Stimulated activated CD4-positive, alpha-beta T cell treated with anti-CD3 and anti-CD28 coated beads, TNF-alpha, amount 100 ng/mL, for 4 hours (primary cell): ENCODE results near the gene PRR30.

Experiments
- DNase-seq, 3 experiments: peaks; one replicate each; pipeline ENCODE4 v3.0.0-alpha.2; 2020; ENCODE audit warnings: low read depth in 3 of 3

Gene PRR30

DNA sequence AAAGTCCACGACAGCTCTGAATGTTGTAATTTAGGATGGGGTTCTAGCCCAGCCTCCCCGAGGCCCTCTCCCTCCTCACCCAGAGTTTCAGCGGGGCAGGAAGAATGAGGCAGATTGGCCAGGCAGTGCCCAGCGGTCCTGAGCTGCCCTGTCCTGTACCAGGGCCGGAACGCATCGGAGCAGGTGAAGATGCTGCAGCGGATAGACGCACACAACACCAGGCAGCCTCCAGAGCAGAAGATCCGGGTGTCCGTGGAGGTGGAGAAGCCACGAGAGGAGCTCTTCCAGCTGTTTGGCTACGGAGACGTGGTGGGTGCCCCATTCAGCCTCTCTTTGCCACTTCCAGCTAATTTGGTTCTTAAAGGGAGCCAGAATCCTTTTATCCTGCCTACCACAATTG is 41.9 kb downstream of the PRR30 start:
- no peak for DNase-seq

DNA sequence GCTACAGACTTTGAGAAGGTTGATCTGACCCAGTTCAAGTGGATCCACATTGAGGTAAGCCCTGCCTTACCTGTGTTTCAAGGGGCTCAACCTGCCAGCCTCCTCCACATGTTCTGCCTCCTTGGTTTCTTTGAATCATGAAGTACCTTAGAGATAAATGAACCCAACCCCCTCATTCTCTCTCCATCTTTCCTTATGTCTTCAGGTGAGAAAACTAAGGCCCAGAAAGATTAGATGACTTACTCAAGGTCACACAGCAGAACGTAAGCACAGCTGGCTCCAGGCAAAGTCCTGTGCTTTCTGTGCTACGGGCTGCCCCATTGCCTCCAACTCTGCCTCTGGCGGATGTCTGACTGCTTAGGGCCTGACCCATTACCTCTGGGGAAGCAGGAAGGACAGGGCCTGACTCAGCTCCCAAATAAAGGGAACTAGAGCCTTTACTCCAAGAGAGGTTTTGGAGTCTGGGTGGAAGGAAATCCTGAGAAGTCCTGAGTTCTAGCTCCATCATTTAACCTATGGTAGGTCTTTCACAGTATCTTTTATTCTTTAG is 42.4 kb downstream of the PRR30 start:
- no peak for DNase-seq

DNA sequence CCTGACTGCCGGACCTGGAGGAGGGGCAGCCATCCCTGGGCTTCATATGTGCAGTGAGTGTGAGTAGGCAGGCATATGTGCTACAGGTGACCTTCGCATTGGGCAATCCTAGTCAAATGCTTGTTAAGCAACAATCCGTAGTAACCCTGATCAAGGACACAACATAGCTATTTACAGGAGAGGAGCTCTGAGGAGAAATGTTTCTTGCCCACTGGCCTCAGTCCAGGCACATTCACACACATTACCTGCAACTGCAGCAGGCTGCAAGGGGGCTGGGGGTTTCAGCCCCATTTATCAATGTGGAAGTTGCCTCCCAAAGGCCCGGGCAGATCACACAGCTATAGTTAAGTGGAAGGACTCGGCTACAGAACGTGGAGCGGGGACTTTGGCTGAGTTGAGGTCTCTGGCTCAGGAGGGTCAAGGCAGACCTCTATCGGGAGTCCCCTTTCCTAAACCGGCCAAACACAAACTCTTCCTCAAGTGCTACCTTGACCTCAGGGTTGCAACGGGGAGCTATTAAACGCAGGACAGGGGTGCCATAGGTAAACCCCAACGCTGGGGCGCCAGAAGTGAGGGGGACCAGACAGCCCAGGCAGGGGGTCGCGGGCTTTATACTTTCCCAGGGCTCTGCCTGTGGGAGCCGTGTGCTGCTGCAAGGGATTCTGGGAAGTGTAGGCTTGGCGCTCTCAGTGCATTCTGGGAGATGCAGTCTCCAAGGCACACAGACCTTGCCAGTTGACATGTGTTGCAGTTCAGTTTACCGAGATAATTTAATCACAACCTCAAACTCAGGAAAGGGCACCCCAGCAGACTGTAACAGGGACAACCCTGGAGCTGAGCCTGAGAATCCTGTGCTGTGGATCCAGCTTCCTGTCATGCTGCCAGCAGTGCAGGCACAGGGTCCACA is 43.2 kb downstream of the PRR30 start:
- DNase-seq, result no peak

DNA sequence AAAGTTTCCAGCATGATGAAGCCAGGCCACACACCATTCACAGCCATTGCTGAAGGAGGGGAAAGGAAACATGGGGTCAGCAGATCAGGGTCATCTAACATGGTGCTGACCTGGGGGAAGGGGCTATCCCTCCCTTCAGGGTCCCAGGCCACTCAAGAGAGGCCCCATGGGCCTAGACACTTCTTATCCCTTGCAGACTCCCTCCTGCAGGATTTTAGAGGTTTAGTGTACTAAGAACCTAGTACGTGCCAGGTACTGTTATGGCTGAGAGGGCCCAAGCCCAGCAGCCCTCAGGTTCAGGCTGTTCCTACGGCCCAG is 43.8 kb downstream of the PRR30 start:
- no peak for DNase-seq

DNA sequence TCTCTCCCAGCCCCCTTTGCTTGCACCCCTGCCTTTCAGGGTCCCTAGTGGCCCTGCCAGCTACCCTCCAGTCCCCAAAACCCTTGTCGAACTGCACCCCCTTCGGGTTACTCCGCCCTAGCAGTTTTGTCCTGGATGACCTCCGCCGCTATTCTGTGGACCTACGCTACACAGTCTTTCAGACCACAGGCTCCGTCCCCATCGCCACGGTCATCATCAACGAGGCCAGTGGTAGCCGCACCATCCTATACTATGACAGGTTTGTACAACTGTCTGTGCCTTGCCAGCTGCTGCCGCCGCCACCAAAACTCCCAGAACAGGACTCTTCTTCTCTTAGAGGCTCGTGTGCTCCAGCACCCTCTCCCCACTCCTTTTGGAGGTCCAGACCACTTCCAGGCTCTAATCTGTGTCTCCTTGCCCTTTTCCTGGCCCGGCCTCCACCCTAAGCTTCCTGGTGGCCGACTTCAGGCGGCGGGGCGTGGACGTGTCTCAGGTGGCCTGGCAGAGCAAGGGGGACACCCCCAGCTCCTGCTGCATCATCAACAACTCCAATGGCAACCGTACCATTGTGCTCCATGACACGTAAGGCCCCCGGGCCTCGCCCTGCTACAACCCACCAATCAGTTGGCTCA is 44.7 kb downstream of the PRR30 start:
- no peak for DNase-seq

DNA sequence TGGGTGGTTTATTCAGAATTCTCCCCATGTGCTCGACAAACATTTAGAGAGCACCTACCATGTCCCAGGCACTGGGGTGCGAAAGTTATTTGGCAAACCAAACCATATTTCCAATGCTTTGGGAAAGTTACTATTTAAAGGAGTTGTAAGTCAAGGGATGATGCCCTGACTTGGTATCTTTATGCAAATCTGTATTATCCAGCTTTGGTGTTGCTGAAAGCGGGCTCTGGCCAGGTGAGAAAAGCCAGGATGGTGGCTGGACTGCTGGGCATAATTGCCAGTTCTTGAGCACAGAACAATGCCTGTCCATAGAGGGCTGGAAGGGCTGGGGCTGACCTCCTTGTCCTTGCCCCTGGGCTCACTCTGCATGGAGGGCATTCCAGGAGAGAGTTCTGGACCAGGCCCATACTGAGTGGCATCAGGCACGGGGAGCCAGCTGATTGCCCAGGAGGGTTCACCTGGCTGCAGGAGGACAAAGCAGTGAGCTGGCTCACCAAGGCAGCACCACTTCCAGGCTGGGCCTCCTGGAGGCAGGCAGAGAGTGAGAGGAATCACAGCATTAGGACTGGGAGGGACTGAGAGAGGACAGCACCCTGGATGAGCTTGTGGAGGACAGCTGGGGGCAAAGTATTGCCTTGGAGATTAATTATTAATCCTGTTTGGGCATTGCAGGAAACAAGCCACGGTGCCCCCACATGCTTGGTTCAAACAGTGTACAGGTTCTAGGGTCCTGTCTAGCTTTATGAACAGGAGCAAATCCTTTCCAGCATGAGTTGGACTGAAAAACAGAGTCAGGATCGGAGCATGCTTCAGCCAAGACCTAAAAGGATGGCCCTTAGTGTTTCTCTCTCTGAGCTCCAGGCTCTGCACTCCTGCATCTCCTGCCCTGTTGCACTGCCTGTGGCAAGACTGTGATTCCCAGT is 45.5 kb downstream of the PRR30 start:
- DNase-seq, result no peak

DNA sequence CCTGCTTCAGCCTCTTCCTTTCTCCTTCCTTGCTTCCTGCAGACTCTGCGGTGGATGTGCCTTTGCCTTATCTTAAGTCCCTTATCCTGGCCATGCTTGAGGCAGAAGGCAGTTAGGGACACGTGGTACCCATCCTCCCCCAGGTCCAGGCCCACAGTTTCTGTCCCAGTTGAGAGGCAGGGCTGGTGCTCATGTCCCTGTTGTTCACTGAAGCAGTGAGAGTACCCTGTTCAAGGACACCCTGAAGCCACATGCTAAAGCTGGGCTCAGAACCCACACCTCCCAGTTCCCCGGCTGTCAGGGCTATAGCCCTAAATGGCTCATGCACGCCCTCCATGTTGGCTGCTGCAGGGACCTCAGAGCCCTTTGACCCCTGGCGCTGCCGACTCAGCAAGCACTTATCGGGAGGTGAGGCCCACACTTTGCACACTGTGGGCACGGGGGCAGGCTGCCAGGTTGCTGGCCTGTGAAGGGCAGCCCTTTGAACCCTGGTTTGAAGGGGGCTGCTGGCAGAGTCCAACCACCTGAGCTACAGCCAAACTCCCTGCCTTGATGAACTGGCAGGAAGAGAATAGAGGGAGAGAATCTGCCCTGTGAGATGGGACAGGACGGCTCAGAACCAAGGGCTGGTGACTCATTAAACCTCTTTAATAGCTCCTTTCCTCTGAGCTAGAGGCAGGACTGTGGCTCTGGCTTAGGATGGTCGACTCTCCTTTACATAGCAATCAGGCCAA is 46.3 kb downstream of the PRR30 start:
- DNase-seq, result no peak

DNA sequence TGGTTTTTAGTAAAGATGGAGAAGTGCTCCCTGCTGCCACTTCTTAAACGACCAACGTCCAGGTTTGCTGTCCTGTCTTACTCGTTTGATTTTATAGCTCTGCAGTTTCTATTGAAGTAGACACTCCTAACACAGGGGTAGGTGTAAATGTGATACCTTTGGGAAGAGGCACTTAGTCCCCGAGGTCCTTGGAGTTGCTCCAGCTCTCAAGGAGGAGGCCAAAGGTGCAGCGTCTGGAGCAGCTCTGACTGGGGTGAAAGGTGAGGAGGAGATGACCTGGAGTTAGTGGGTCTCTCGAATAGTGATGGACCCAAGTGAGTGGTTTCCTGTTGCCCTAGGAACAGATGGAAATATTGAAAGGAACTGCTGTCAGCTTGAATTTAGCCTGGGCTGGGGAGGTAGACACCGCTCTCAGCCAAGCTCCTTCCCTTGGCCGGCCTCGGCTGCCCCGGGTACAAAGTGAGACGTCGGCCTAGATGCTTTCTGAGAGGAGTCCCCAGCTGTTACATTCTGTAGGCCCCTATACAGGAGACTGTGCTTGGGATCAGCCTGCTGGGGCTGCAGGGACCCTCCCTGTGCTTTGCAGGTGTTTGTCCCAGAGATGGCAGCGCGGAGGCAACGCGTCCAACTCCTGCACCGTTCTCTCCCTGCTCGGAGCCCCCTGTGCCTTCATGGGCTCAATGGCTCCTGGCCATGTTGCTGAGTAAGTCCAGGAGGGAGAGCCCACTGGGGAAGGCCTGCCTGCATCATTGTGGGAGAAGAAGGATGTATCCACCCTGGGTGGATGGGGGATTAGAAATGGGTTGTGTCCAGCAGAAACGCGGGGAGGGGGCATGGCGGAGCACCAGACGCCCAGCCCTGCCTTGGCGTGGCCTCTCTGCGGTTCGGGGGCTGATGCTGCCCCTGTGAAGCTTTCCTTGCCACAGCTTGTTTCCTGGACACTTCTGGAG is 47.2 kb downstream of the PRR30 start:
- DNase-seq, result no peak

DNA sequence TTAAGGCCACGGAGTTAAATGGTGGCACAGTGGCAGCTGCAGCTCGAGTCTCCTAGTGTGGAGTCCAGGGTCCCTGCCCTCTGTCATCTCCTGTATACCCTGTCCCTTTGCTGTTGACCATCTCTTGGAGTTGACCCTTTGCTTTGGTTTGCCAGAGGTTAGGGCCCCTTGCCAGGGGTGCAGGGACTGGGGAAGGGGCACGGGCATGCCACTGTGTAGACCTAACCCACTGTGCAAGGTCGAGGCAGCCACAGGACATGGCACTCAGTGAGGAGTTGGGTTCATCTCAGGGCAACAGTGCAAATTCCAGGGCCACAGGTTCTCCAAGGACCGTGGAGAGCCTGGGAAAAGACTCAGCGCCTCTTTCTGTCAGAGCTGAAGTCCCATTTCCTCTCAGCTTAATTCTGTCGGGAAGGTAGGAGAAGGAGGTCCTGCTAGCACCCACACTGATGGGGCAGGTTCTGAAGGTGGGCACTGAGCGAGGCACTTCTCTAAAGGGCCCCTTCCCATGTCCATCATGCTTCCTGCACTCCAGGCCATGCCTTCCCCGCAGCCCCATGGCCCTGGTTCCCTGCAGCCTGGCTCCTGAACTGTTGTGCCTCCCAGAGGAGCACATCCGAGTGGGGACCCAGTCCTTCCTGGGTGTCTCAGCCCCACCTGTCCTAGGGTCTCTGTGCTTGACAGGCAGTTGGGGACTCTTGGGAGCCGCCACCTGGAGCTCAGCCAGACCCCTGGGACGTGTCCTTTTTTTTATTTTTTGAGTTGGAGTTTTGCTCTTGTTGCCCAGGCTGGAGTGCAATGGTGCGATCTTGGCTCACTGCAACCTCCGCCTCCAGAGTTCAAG is 49.9 kb downstream of the PRR30 start:
- DNase-seq, result no peak

DNA sequence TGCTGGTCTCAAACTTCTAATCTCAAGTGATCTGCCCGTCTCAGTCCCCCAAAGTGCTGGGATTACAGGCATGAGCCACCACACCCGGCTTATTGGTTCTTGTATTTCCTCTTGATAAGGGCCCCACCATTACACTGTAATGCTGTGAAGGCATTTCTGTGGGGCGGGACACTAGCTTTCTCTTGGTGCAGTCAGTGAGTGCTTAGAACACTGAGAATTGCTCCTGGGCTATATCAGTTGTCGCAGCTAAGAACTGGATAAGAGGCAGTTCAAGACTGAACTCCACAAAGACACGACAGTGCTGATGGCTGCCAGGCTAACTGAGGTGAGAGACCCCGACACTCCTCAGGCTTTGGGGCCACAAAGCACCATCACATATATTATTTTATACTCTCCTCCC is 50.6 kb downstream of the PRR30 start:
- no peak for DNase-seq

DNA sequence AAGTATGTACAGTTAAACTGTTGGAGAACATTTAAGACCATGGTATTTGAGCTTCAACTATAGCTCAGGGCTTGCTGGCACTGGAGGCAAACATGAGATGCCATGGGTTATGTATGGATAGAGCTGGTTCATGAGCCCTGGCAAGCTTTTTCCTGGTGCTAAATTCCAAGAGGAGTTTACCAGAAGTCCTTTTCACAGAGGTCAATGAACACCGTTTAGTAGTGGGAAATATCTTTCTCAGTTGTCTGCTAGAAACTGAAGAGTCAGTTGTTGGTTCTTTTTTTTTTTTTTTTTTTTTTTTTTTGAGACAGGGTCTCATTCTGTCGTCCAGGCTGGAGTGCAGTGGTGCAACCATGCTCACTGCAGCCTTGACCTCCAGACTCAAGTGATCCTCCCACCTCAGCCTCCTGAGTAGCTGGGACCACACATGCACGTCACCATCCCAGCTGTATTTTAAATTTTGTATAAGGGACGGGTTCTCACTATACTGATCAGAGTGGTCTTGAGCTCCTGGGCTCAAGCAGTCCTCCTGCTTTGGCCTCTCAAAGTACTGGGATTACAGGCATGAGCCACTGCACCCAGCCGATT is 51.3 kb downstream of the PRR30 start:
- DNase-seq, result no peak
